Stromal cell of bone marrow (primary cell): Measurements from ENCODE around the gene ADAMTSL4.

Experiments
- DNase-seq: peaks from one replicate; pipeline ENCODE4 v3.0.0-alpha.2; 2012; ENCODE audit warnings: low read depth

Gene ADAMTSL4

DNA sequence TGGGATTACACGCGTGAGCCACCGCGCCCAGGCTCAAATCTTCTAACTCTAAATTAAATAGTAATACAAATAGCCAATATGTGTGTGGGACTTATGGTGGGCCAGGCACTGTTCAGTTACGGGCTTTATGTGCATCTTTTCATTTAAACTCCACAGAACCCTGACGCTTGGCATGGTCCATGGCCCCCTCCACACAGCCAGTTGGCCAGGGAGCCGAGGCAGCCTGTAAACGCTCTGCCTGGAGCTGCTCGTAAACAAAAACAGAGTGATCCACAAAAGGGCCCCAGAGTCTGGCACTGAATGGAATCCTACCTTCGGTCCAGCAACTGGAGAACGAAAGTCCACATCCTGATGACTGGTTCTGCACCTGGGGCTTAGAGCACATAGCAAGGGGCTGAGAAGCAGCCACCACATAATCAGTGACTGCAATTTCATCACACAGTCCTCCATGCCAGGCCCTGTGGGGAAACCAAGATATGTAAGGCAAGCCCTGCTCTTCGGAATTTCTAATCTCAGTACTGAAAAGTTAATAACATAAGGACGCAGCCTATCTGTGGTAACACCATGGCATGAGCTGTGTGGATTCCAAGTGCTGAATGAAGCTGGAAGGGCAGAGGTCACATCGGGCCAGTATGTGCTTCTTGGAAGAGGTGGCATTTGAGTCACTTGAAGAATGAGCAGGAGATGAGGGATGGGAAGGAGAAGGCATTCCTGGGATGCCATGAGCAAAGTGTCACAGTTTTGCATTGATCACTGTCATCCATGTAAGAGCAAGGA, 13.5 kb upstream of the ADAMTSL4 start:
- no peak for DNase-seq

DNA sequence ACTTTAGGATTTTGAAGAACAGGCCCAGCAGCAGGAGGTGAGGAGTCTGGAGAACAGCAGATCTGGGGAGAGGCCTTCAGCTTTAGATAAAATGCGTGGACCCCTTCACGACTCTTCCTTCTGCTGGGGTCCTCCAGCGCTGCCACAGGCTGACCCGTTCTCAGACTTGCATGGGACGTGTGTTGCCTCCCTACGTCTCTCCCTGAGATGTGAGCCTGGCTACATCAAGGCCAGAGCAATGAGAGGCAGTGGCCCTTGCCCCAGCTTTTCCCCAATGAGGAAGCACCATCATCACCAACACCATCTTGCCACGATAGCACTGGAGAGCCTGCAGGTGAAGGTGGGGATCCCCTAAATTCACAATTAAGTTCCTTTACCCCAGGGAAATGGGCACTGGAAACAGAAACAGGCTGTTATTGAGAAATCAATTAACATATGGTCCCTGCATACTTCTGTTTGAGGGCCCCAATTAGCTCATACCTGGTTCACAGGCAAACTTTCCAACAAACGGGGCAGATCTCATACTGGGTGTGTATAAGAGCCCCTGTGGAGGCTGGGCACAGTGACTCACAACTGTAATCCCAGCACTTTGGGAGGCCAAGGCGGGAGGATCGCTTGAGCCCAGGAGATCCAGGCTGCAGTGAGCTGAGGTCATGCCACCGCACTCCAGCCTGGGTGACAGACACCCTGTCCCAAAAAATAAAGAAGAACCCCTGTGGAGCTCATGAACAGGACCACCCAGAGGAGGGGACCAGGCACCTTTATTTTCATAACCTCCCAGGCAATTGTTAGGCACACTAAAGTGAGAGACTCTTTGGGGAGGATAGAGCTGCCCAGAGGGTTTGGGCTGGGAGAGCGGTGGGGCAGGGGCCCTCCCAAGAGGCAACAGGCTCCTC, 12.1 kb upstream of the ADAMTSL4 start:
- DNase-seq: no peak

DNA sequence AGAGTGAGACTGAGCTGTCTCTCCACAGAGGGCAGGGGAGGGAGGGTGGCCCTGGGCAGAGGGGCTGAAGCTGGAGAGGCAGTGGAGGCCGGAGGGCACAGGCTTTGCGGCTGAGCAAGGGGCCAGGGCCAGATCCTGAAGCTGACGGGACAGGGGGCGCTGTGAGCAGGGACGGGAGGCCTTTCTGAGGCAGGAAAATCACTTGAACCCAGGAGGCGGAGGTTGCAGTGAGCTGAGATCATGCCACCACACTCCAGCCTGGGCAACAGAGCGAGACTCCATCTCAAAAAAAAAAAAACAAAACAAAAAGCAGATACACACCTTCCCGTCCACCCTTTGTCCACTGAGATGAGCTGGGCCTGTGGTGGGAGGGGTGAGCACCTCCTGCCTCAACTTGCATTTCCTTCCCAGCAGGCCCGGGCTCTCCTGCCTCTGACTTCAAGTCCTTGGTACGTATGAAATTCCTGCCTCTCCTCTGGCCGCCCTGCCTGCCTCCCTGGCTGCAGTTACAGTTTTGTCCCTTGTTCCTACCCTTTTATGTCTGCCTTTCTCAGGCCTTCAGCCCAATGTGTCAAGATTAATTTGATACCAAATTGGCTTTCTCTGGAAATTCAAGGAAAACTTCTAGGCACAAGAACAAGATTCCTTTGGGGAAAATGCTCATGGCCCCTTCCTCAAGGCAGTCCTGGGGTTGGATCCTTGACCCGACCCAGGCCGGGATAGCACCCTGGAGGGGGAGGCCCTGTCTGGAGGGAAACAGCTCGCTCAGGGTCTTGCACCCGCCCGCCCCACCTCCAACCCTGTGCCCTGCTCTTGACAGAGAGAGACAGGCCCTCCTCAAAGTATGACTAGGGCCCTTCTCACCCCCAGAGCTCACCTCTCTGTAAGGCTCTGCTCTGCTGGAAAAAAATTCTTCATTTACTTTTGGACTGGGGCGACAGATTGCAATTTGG, 11.2 kb upstream of the ADAMTSL4 start:
- DNase-seq: no peak

DNA sequence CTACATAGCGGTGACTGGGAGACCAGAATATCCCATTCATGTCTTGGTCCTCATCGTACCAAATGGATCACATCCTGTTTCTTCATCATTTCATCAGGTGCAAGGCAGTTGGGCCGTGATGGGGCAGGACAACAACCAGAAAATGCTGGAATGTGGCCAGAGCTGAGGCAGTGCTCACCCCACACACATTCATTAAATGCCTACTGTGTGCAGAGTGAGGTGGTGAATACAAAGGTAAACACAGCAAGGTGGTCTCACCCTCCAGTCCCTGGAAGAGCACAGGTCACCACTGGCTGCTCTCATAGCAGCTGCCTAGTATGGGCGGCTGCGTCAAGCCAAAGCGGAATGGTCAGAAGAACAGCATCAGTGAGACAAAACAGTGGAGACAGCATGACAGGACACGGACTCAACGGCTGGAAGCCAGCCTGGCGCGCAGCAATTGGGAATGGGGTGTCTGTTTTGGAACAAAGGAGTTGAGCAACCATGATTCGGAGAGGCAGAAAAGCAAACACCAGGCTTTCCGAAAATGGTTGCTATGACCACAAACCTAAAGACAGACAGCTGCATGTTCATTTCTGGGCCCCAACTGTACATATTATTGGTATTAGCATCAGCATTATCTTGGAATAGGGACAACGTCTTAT, 5.6 kb upstream of the ADAMTSL4 start:
- no peak for DNase-seq

DNA sequence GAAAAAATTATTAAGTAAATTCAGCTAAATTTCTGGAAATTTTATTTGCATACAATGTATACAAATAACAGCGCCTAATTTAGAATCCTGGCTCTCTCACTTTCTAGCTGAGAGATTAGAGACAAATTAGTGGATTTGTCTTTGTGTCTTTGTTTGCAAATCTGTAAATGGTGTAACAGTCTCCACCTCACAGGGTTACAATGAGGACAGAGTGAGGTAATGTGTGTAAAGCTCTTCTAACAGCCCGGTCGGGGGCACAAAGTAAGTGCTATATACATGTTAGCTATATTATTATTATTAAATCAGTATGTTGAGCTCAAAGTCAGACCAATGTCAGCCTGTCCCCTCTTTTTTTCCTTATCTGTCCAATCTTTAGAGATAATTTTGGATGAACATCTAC, 5.0 kb upstream of the ADAMTSL4 start:
- DNase-seq: no peak

DNA sequence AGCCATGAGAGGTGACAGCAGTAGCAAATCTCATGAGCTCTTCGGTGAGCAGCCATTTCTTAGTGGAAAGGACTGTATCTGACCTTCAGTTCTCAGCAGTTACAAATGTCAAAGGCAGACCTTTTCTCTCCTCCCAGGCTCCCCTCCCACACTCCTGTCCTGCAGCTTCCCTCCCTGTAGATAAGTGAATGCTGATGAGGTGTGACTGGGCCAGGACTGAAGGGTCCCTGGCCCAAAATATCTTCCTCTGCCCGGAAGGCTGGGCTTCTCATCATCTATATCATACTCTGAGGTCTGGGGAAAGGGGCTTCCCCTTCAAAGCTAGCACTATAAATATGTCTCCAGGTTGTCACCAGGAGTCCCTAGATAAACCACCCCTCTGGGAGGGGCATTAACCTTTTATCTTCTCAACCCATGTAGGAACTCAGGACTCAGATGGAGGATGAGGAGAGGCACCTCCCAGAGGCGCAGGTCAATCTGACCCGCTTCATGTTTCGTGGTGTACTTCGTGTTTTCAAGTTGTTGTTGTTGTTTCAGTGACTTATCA, 3.6 kb upstream of the ADAMTSL4 start:
- DNase-seq: no peak

DNA sequence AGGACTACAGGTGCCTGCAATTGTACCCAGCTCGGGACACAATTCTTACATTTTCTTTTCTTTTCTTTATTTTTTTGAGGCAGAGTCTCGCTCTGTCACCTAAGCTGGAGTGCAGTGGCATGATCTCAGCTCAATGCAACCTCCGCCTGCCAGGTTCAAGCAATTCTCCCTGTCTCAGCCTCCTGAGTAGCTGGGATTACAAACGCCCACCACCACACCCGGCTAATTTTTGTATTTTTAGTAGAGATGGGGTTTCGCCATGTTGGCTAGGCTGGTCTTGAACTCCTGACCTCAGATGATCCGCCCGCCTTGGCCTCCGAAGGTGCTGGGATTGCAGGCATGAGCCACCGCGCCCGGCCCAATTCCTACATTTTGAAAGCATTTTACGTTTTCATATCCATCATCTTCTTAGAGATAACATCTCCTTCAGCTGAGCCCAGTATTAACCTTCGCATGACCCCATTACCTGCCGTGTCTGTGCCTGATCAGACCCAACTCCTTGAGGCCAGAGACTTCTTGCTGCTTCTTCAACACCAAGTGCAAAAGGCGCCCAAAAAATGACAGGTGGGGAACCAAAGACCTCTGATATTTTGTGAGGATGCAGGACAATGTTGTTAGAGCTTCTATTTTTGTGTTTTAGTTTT, 2.8 kb upstream of the ADAMTSL4 start:
- DNase-seq: no peak

DNA sequence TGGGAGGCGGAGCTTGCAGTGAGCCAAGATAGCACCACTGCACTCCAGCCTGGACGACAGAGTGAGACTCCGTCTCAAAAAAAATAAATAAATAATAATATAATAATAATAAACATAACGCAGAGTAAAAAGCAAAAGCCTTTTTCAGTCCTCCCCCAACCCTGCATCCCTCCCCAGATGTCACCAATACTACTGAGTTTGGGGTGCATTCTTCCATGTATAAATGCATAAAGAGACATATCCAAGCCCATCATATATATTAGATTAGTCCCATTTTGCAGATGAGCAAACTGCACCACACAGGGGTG, 930 bp upstream of the ADAMTSL4 start:
- DNase-seq: no peak

DNA sequence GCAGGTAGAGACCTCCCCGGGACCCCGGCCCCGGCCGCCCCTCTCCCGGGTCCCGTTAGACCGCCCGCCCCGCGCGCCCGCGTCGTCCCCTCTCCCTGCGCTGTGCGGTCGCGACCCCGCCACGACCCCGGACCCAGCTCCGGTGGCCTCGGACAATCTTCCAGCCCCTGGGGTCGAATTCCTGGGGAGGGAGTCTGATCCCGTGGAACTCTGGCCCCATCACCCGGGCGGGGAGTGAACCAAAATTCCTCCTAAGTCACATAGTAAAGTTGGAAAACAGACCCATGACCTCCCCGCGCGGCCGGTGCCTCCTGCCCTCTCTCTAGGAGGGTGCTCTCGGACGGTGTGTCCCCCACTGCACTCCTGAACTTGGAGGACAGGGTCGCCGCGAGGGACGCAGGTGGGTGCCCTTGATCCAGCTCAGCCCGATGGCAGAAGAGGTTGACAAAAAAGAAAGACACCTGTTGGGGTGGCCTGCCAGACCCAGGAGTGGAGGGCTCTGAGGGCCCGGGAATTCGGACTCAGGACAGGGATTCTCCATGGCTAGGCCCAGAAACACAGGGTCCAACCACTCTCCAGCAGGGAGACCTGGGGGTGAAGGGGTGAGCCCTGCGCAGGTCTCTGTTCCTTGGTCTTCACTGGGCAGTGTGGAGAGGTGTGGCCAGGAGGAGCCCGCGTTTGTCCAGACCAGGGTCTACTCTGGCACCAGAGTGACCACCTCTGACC, 451 bp downstream of the ADAMTSL4 start:
- no peak for DNase-seq

DNA sequence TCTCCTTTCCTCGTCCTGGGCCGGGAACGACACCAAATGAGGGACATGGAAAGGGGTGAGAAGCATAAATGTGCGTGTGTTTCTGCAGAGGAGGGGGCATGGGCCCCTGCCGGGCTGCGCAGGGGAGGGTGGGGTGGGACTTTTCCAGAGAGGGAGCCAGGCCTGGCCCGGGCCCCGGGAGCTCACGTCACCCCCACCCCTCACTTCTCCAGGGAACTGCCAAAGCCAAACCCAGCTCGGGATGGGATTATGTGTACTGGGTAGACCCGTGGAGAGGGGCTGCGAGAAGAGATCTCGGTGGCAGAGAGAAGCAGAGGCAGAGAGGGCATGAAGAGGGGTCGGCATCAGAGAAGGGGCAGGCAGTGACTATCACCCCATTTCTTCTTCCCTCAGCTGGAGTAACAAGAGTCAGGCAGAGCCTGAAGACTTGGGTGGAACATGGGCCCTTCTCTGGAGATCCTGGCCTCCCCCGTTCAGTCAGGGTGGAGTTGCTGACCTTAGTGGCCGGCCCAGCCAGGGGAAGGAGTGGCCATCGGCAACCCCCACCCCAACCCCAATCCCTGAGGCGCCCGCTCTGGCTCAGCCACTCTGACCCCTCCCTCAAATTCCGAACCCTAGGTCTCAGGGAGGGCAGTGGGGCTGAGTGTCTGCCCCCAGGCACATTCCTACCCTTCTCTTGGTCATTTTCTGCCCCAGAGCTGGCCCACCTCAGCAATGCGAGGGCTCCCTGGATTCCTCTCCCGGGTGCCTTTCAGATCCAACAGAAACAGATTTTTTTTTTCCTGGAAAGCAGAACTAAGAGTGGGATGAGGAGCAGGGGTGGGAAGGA, 1.2 kb downstream of the ADAMTSL4 start:
- no peak for DNase-seq

DNA sequence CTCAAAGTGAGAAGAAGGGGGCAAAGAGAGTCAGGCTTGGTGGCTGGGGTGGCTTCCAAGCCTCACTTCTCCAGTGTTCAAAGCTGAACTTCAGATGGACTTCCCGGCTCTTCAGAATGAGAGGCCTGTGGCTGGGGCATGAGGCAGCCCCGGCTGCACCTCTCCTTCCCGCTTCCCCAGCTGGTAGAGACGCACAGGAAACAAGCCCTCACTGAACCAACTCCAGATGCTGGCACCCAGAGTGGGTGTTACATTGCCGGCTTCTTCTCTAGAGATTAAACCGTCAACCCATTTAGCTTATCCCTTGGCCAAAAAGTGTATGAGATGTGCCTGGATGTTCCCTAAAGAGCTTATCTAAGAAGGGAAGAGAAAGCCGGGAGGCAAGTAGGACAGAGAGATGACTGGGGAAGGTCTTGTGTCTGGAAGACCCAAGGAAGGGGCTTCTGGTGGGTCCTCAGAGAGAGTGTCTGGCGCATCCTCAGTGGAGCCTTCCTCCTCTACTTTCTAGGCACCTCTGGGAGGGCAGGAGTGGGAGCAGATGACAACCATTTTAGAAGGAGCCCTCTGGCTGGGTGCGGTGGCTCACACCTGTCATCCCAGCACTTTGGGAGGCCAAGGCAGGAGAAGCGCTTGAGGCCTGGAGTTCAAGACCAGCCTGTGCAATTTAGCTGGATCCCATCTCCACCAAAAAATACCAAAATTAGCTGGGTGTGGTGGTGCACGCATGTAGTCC, 2.0 kb downstream of the ADAMTSL4 start:
- no peak for DNase-seq

DNA sequence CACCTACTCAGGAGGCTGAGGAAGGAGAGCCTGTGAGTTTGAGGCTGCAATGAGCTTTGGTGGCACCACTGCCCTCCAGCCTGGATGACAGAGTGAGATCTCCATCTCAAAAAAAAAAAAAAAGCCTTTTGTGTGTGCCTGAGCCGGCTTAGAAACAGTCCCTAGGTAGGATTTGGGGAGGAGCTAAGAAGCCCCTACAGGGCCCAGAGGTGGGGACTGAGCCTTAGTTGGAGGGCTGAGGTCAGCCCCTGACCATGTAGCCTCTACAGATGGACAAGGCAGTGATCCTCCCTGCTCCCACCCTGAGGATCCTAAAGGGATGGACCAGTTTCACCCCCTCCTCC, 2.5 kb downstream of the ADAMTSL4 start:
- DNase-seq: no peak

DNA sequence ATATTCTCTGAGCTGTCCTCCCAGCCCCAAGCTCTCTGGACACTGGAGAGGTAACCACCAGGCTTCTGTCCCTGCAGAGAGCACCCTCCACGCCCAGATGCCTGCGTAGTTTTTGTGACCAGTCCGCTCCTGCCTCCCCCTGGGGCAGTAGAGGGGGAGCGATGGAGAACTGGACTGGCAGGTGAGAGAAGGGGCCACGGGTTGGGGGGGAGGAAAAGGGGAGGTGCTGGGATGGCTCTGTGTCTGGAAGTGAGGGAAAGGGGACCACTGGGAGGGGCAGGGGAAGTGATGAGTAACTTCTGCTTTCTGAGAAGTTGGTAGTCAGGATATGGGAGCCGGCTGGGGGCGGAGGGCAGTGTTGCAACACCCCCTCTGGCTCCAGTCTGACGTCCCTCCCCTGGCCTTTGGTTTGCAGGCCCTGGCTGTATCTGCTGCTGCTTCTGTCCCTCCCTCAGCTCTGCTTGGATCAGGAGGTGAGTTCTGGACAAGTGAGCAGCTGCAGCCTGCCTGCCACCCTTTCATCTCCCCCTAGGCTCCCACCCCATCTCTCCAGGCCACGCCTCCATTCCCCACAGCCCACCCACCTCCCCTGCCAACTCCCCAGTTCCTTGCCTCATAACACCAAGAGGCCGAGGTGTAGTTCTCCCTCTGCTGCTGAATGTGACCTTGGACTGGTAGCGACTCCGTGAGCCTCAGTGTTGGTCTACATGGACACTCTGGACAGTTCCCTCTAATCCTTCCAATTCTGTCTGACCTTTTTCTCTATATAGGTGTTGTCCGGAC, 3.1 kb downstream of the ADAMTSL4 start:
- peak; percentile 88 for DNase-seq

DNA sequence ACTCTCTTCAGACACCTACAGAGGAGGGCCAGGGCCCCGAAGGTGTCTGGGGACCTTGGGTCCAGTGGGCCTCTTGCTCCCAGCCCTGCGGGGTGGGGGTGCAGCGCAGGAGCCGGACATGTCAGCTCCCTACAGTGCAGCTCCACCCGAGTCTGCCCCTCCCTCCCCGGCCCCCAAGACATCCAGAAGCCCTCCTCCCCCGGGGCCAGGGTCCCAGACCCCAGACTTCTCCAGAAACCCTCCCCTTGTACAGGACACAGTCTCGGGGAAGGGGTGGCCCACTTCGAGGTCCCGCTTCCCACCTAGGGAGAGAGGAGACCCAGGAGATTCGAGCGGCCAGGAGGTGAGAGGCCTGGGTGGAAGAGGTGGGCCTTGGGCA, 3.7 kb downstream of the ADAMTSL4 start:
- no peak for DNase-seq

DNA sequence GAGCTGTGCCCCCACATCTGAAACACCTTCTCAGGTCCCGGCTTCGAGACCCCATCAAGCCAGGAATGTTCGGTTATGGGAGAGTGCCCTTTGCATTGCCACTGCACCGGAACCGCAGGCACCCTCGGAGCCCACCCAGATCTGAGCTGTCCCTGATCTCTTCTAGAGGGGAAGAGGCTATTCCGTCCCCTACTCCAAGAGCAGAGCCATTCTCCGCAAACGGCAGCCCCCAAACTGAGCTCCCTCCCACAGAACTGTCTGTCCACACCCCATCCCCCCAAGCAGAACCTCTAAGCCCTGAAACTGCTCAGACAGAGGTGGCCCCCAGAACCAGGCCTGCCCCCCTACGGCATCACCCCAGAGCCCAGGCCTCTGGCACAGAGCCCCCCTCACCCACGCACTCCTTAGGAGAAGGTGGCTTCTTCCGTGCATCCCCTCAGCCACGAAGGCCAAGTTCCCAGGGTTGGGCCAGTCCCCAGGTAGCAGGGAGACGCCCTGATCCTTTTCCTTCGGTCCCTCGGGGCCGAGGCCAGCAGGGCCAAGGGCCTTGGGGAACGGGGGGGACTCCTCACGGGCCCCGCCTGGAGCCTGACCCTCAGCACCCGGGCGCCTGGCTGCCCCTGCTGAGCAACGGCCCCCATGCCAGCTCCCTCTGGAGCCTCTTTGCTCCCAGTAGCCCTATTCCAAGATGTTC, 4.3 kb downstream of the ADAMTSL4 start:
- no peak for DNase-seq

DNA sequence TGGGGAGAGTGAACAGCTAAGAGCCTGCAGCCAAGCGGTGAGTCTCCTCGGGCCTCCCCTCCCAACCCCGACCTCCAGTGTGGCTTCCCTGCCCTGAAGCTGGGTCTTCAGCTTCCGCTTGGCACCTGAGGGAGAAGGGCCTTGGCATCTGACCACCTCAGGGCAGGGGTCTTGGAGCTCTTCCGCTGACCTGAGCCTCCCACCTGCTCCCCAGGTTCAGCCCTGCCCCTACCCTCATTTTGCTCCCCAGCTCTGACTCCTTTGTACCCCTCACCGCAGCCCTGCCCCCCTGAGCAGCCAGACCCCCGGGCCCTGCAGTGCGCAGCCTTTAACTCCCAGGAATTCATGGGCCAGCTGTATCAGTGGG, 4.9 kb downstream of the ADAMTSL4 start:
- DNase-seq: no peak

DNA sequence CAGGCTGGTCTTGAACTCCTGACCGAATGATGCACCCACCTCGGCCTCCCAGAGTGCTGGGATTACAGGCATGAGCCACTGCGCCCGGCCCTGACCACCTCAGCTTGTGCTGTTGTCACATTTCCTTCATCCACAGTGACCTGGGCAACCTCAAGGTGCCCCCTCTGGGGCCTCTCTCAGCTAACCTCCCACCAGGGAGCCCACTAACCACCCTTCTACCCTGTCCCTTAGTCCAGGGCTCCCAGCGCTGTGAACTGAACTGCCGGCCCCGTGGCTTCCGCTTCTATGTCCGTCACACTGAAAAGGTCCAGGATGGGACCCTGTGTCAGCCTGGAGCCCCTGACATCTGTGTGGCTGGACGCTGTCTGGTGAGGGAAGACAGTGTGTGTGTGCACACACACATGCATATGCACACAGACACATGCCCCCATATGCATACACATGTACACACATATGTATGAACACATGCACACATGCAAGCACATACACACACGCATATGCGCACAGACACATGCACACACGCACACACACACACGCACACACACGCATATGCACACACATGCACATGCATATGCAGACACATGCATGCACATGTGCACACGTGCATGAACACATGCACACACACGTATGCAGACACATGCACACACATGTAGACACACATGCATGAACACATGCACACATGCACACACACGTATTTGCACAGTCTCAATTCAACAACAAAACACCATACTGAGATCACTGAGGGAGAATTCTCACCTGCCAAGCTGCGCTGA, 6.2 kb downstream of the ADAMTSL4 start:
- no peak for DNase-seq
